Mesenchymal stem cell (in vitro differentiated cells and primary cell): ENCODE data around the gene ARL6IP4.

Source experiments
- DNase-seq: peaks from one replicate; pipeline ENCODE4 v3.0.0-alpha.2; 2013
- H2AFZ ChIP-seq: one replicate; pipeline ENCODE4 v1.6.1; 2013; ENCODE audit warnings: low read depth, mild to moderate bottlenecking, control low read depth, inconsistent platforms, low read length, moderate library complexity
- H2AK5ac ChIP-seq: 2 replicates; pipeline ENCODE4 v1.6.1; 2013; ENCODE audit warnings: low read length, moderate library complexity, mild to moderate bottlenecking, inconsistent platforms; ENCODE audit not compliant: severe bottlenecking
- H2BK120ac ChIP-seq: one replicate; pipeline ENCODE4 v1.6.1; 2013; ENCODE audit warnings: low read depth, mild to moderate bottlenecking, inconsistent platforms, low read length, moderate library complexity
- H2BK12ac ChIP-seq, 2 experiments: one replicate each; pipeline ENCODE4 v1.6.1; 2013; ENCODE audit warnings: inconsistent platforms in 2 of 2, low read length in 2 of 2, mild to moderate bottlenecking in 2 of 2, moderate library complexity in 2 of 2, control low read depth in 1 of 2
- H2BK15ac ChIP-seq: one replicate; pipeline ENCODE4 v1.6.1; 2013; ENCODE audit warnings: mild to moderate bottlenecking, low read depth, inconsistent platforms; ENCODE audit not compliant: poor library complexity, severe bottlenecking
- H2BK5ac ChIP-seq: 2 replicates; pipeline ENCODE4 v1.6.1; 2013; ENCODE audit warnings: low read depth, mild to moderate bottlenecking, low read length, control low read depth, inconsistent platforms; ENCODE audit not compliant: poor library complexity, severe bottlenecking
- H3K14ac ChIP-seq, 2 experiments: one replicate each; pipeline ENCODE4 v1.6.1; 2013; ENCODE audit warnings: inconsistent platforms in 2 of 2, low read length in 2 of 2, control low read depth in 1 of 2, mild to moderate bottlenecking in 1 of 2, moderate library complexity in 1 of 2
- H3K18ac ChIP-seq, 2 experiments: one replicate each; pipeline ENCODE4 v1.6.1; 2013; ENCODE audit warnings: inconsistent platforms in 2 of 2, low read length in 2 of 2, control low read depth in 1 of 2, low read depth in 1 of 2, mild to moderate bottlenecking in 1 of 2
- H3K23ac ChIP-seq, 2 experiments: one replicate each; pipeline ENCODE4 v1.6.1; 2013; ENCODE audit warnings: inconsistent platforms in 2 of 2, low read length in 2 of 2, mild to moderate bottlenecking in 2 of 2, moderate library complexity in 2 of 2, control low read depth in 1 of 2
- H3K27ac ChIP-seq: 2 replicates; pipeline ENCODE4 v1.5.1; 2013; ENCODE audit warnings: mild to moderate bottlenecking, moderate library complexity, low read length, control low read depth, inconsistent platforms; ENCODE audit not compliant: poor library complexity, severe bottlenecking
- H3K27me3 ChIP-seq, 2 experiments: 2 replicates each; pipeline versions ENCODE4 v1.6.1 to v1.7.0; 2013; ENCODE audit warnings: low read length in 2 of 2, mild to moderate bottlenecking in 2 of 2, moderate library complexity in 2 of 2, control low read depth in 1 of 2, inconsistent platforms in 1 of 2; ENCODE audit not compliant: control insufficient read depth in 1 of 2, insufficient read depth in 1 of 2
- H3K36me3 ChIP-seq, 2 experiments: 2 replicates each; pipeline versions ENCODE4 v1.6.1 to v1.7.0; 2013; ENCODE audit warnings: low read length in 2 of 2, control low read depth in 1 of 2, inconsistent platforms in 1 of 2, low read depth in 1 of 2, mild to moderate bottlenecking in 1 of 2; ENCODE audit not compliant: insufficient read depth in 2 of 2, control insufficient read depth in 1 of 2
- H3K4ac ChIP-seq, 2 experiments: one replicate each; pipeline ENCODE4 v1.6.1; 2013; ENCODE audit warnings: inconsistent platforms in 2 of 2, low read length in 2 of 2, mild to moderate bottlenecking in 2 of 2, moderate library complexity in 2 of 2, control low read depth in 1 of 2, low read depth in 1 of 2
- H3K4me1 ChIP-seq: 2 replicates; pipeline ENCODE4 v1.6.1; 2013; ENCODE audit warnings: low read depth, low read length, control low read depth; ENCODE audit not compliant: control insufficient read depth, insufficient read depth
- H3K4me2 ChIP-seq: 2 replicates; pipeline ENCODE4 v1.6.1; 2013; ENCODE audit warnings: low read length, mild to moderate bottlenecking, inconsistent platforms; ENCODE audit not compliant: poor library complexity, severe bottlenecking
- H3K4me3 ChIP-seq, 2 experiments: 2 replicates each; pipeline versions ENCODE4 v1.5.1 to v1.7.0; 2013; ENCODE audit warnings: low read length in 2 of 2, mild to moderate bottlenecking in 2 of 2, control low read depth in 1 of 2, low read depth in 1 of 2; ENCODE audit not compliant: insufficient read depth in 1 of 2
- H3K79me1 ChIP-seq: replicated peaks from 2 replicates; pipeline ENCODE4 v1.6.1; 2013; ENCODE audit warnings: mild to moderate bottlenecking, control low read depth, low read length, inconsistent platforms; ENCODE audit not compliant: poor library complexity, severe bottlenecking
- H3K9ac ChIP-seq: 2 replicates; pipeline ENCODE4 v1.7.0; 2013; ENCODE audit warnings: mild to moderate bottlenecking, low read length, moderate library complexity
- H3K9me3 ChIP-seq: 2 replicates; pipeline ENCODE4 v1.7.0; 2013; ENCODE audit warnings: mild to moderate bottlenecking, low read length; ENCODE audit not compliant: control insufficient read depth
- H4K8ac ChIP-seq: one replicate; pipeline ENCODE4 v1.6.1; 2013; ENCODE audit warnings: inconsistent platforms, mild to moderate bottlenecking, low read length, moderate library complexity
- H4K91ac ChIP-seq: one replicate; pipeline ENCODE4 v1.6.1; 2013; ENCODE audit warnings: mild to moderate bottlenecking, low read length, inconsistent platforms
- WGBS: methylation state at CpG from one replicate; pipeline ENCODE4 v1.1.7; 2013; ENCODE audit warnings: mixed read lengths; 5-methylcytosine and 5-hydroxymethylcytosine counted together

ARL6IP4 gene

DNA sequence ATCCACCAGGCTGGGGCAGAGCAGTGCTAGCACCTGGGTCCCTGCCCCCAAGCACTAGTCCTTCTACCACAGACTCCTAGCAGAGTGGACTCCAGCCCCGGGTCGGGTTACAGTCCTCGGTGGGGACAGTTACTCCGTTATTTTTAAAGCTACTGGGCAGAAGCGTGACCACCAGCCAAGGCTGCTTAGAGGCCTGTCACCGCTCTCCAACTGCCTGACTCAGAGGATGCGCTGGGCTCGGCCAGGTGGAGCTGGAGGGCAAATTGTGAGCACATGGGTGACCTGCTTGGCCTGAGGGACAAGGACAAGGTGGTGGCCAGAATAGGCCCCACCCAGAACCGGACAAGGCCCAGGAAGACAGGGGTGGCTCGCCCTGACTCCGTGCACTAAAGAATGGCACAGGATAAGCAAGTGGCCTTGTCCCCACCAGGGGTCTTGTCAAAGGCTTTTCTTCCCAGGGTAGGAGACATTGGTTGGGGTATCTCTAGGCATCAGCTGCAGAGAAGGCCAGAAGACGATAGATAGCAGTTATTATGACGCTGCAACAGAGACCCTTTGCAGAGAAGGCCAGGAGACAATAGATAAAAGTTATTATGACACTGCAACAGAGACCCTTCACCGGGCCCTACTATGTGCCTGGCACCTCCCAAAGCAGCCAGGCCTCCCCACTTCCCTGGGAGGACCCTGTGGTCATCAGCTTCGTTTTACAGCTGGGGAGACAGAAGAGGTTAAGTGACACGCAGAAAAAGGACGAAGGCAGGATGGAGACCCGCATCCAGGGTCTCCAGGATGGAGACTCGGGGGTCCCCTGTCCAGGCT lies 15.8 kb upstream of the ARL6IP4 start:
- Histone ChIP-seq H2BK120ac (no peak overlapping the region), H3K27me3 (no peaks in the 10 kb centered on the region), H3K9me3 (no peaks in the 10 kb centered on the region), H3K27ac (no peak overlapping the region), H4K91ac (no peak overlapping the region), H2BK12ac (no peak overlapping the region), H3K4me2 (peak overlapping the region; percentile 97), H3K4me3 (peak overlapping the region in 1 of 2 experiments; percentile 92), H3K79me1 (peaks cover 36% of the 10 kb centered on the region), H3K14ac (no peak overlapping the region), H3K36me3 (peaks cover 6 to 7% of the 10 kb centered on the region in 2 experiments), H3K23ac (no peak overlapping the region), H2AFZ (no peak overlapping the region), H2AK5ac (no peak overlapping the region), H2BK5ac (no peak overlapping the region), H4K8ac (no peak overlapping the region), H3K4me1 (peaks cover 28% of the 10 kb centered on the region), H3K18ac (no peak overlapping the region), H3K9ac (peak overlapping the region; percentile 81), H2BK15ac (no peak overlapping the region), H3K4ac (no peak overlapping the region)
- WGBS, result 89% methylated on average over 19 of the region's 19 CpGs
- DNase-seq, result no peak

- H3K27me3 ChIP-seq, result no peaks in the 10 kb centered on the region
- H4K91ac ChIP-seq, result no peak overlapping the region
- H3K27ac ChIP-seq, result no peak overlapping the region
- DNase-seq, result no peak
- peak overlapping the region; percentile 13 to 24 for H3K4ac ChIP-seq
- no peaks in the 10 kb centered on the region for H3K9me3 ChIP-seq
- no peaks in the 10 kb centered on the region for H3K36me3 ChIP-seq
- no peak overlapping the region for H4K8ac ChIP-seq
- no peak overlapping the region for H2BK12ac ChIP-seq
- 59% methylated on average over 12 of the region's 12 CpGs for WGBS
- H3K9ac ChIP-seq, result peak overlapping the region; percentile 81
- H3K18ac ChIP-seq, result no peak overlapping the region
- no peak overlapping the region for H2BK120ac ChIP-seq
- H2AFZ ChIP-seq, result no peak overlapping the region
- H3K4me3 ChIP-seq, result peak overlapping the region; percentile 73 to 92
- H3K79me1 ChIP-seq, result peaks cover 32% of the 10 kb centered on the region
- H3K23ac ChIP-seq, result no peak overlapping the region
- peak overlapping the region; percentile 97 for H3K4me2 ChIP-seq
- H3K4me1 ChIP-seq, result peaks cover 27% of the 10 kb centered on the region
- H2BK5ac ChIP-seq, result no peak overlapping the region
- no peak overlapping the region for H2AK5ac ChIP-seq
- no peak overlapping the region for H3K14ac ChIP-seq
- no peak overlapping the region for H2BK15ac ChIP-seq
Measured at GRCh38 chr12:122965321-122965751, 15.1 kb upstream of the ARL6IP4 start.

DNA sequence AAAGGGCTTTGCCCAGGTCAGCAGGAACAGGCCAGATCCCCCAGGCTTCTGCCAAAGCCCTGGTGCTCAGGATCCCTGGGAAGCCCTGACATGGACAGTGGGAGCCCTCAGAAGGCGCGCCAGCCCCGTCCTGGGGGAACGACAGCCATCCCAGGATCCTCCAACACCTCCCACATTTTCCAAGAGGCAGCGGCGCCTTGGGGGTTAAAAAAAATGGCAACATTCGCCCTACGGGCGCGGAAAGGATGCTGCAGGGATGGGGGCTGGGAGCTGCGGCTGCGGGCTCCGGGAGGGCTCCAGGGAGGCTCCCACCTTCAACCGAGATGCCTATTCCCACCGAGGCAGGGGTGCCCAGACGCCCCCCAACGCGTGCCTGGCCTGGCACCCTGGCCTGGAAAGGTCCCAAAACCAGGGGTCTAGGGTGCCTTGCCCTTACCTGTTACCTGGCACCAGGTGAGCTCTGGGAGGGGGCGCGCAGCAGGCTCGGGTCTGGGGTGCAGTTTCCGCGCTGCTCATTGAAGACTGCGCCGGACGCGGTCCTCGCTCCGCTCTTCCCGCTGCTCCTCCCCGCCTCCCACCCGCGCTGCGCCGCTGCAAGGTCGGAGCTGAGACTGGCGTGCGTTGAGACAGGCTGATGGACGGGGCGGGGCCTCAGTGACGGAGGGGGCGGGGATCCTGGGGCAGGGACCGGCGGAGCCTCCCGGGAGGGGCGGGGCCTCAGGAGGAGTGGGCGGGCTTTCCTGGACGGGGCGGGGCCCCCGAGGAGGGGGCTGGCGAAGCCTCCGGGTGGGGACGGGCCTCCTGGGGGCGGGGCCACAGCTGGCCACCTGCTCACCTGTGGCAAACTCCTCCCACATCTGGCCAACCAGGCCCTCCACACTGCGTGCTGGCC lies 14.4 kb upstream of the ARL6IP4 start, which contains the start of gene ABCB9:
TSS of gene ABCB9 (minus strand) at position 613 of the 892 bp plus-strand sequence. CDS start 6,228 bp downstream, outside the sequence.
- Histone ChIP-seq H3K36me3 (no peaks in the 10 kb centered on the region), H3K9ac (peak within 1 kb of the TSS; percentile 81), H4K91ac (no peak within 1 kb of the TSS), H3K27me3 (no peaks in the 10 kb centered on the region), H2BK15ac (no peak within 1 kb of the TSS), H3K4me1 (peaks cover 27% of the 10 kb centered on the region), H2BK5ac (no peak within 1 kb of the TSS), H3K23ac (no peak within 1 kb of the TSS), H3K14ac (peak within 1 kb of the TSS in 1 of 2 experiments; percentile 23), H3K4me3 (peak within 1 kb of the TSS; percentile 73 to 92), H4K8ac (peak within 1 kb of the TSS; percentile 83), H2BK12ac (no peak within 1 kb of the TSS), H2AFZ (peak within 1 kb of the TSS; percentile 6), H2BK120ac (no peak within 1 kb of the TSS), H3K18ac (peak within 1 kb of the TSS; percentile 18 to 86), H3K4ac (peak within 1 kb of the TSS; percentile 24 to 57), H3K4me2 (peak within 1 kb of the TSS; percentile 97), H3K9me3 (no peaks in the 10 kb centered on the region), H2AK5ac (no peak within 1 kb of the TSS), H3K79me1 (peaks cover 32% of the 10 kb centered on the region), H3K27ac (no peak within 1 kb of the TSS)
- DNase-seq, result peak; percentile 92
- WGBS, result 2% methylated on average over 42 of the region's 55 CpGs
